Brain microvascular endothelial cell (primary cell): Measurements from ENCODE around the gene SCN4B.

Experiments used
- DNase-seq: peaks from one replicate; pipeline ENCODE4 v3.0.0-alpha.2; 2020
- H3K27ac ChIP-seq: fragments of 250-450 bp; sonication (Bioruptor Pico); 2 replicates; pipeline ENCODE4 v1.5.1; 2020; ENCODE audit warnings: mild to moderate bottlenecking, moderate library complexity
- H3K27me3 ChIP-seq: fragments of 250-450 bp; sonication (Bioruptor Pico); replicated peaks from 2 replicates; pipeline ENCODE4 v1.5.1; 2020; ENCODE audit warnings: mild to moderate bottlenecking
- H3K36me3 ChIP-seq: fragments of 250-450 bp; sonication (Bioruptor Pico); replicated peaks from 2 replicates; pipeline ENCODE4 v1.5.1; 2020; ENCODE audit warnings: mild to moderate bottlenecking
- H3K4me3 ChIP-seq: 2 replicates; pipeline ENCODE4 v1.5.1; 2011; ENCODE audit warnings: low read depth, mild to moderate bottlenecking, control low read depth, low read length, moderate library complexity
- in situ Hi-C: cut with HindIII; loops from 2 replicates; pipeline ENCODE4 v1.10.0; 2017; ENCODE audit warnings: low sequenced_read_pairs, low pct_ligation_motif_present
- TF ChIP-seq, protein P1 (sequence below): IDR thresholded peaks from 2 replicates; pipeline ENCODE4 v1.5.1; 2011; ENCODE audit warnings: low read depth, mild to moderate bottlenecking, moderate library complexity, low read length, control low read depth, inconsistent platforms; ENCODE audit errors: missing control alignments

SCN4B gene

DNA sequence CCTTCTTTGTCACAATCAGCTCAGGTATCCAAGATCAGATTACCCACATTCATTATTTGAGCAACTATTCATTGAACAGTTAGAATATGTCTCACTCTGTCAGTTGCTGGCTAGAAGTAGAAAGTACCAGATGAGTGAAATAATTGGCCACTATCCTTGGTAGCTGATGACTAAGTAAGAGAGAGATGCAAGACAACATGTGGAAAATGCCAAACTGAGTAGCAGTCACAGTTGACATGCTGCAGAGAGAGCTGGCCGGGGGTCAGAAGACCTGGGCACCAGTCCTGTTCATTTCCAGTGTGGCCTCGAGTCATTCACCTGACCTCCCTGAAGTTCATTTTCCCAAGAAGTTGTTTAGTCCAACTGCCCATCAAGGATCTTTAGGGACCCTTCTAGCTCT, 43.4 kb downstream of the SCN4B start:
- TF ChIP-seq, protein P1, sequence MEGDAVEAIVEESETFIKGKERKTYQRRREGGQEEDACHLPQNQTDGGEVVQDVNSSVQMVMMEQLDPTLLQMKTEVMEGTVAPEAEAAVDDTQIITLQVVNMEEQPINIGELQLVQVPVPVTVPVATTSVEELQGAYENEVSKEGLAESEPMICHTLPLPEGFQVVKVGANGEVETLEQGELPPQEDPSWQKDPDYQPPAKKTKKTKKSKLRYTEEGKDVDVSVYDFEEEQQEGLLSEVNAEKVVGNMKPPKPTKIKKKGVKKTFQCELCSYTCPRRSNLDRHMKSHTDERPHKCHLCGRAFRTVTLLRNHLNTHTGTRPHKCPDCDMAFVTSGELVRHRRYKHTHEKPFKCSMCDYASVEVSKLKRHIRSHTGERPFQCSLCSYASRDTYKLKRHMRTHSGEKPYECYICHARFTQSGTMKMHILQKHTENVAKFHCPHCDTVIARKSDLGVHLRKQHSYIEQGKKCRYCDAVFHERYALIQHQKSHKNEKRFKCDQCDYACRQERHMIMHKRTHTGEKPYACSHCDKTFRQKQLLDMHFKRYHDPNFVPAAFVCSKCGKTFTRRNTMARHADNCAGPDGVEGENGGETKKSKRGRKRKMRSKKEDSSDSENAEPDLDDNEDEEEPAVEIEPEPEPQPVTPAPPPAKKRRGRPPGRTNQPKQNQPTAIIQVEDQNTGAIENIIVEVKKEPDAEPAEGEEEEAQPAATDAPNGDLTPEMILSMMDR, result no peak
- H3K4me3 ChIP-seq, result no peak overlapping the region
- no peak overlapping the region for H3K27ac ChIP-seq
- no peak for DNase-seq
- H3K36me3 ChIP-seq, result no peaks in the 10 kb centered on the region
- no peaks in the 10 kb centered on the region for H3K27me3 ChIP-seq
- in situ Hi-C loops, result no loop called here

DNA sequence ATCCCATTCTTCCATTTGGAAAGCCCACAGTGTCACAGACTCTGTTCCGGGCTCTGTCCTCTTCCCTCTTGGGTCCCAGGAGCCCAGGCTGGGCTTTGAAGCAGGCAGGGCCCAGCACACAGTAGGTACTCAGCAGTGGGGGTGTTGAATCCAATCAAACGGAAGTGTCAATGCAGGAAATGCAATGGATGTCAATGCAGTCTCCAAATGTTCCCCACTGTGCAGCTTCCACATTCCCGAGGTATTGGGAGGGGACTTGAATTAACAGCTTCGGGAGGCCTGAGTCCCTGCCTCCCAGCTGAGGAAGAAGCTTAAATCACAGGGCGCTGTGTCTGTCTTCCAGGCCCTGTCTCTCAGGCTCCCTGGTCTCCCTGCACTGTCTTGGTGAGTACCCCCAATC, 44.1 kb downstream of the SCN4B start:
- Histone ChIP-seq H3K4me3 (no peak overlapping the region), H3K27me3 (no peaks in the 10 kb centered on the region), H3K36me3 (no peaks in the 10 kb centered on the region), H3K27ac (no peak overlapping the region)
- in situ Hi-C loops, result no loop called here
- TF ChIP-seq, protein P1, result no peak
- no peak for DNase-seq

DNA sequence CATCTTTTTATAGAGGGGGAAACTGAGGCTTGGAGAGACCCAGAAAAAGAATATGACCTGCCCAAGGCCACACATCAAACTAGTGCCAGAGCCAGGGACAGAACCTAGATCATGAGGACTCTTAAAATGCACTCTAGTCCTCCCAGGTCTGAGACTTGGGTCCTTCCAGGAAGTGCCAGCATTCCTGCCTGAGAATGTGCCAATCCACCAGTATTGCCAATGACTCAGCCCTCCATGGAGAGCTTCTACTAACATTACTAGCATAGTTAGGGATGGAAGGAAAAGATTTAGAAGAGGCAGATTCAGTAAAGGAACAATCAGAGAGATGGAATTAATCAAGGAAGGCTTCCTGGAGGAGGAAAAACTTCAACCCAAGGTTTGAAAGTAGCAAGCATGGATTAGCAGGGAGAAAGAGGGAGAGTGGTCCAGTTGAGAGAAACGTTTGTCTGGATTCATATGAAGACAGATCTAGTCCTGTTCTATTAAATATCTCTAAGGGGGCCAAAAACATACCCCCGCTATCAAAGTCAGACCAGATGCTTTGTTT, 45.8 kb downstream of the SCN4B start:
- DNase-seq, result no peak
- TF ChIP-seq, protein P1, result no peak
- in situ Hi-C loops, result no loop called here
- no peak overlapping the region for H3K4me3 ChIP-seq
- no peaks in the 10 kb centered on the region for H3K27me3 ChIP-seq
- H3K36me3 ChIP-seq, result no peaks in the 10 kb centered on the region
- H3K27ac ChIP-seq, result no peak overlapping the region

DNA sequence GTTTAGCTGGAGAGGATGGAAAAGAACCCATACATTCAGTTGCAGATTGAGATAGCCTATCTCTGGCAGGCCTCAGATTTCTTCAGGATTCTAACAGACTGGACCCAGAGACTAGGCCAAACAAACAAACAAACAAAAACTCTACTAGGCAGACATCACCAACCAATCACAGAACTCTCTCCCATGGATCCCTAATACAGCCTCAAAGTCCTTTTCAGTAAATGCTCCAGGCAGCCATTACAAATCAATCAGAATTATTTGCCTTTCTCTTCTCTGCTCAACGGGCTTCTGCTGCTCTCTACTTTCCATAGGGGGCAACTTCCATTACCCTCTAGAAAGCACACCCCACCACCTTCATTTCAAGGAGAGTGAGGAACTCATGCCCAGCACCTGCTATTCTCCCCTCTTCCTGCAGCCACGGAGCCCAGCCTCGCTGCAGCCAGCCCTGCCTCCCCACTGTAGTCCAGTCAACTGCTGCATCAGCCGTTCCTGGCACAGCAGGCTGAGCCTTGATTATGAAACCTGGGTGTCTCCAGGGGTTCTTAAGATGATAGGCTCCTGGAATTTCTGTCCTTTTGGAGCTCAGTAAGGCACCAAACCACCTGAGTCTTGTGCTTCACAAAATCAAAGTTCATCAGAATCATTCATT, 46.8 kb downstream of the SCN4B start:
- Histone ChIP-seq H3K36me3 (no peaks in the 10 kb centered on the region), H3K4me3 (no peak overlapping the region), H3K27me3 (no peaks in the 10 kb centered on the region), H3K27ac (no peak overlapping the region)
- TF ChIP-seq, protein P1, result no peak
- in situ Hi-C loops, result no loop called here
- DNase-seq, result no peak

DNA sequence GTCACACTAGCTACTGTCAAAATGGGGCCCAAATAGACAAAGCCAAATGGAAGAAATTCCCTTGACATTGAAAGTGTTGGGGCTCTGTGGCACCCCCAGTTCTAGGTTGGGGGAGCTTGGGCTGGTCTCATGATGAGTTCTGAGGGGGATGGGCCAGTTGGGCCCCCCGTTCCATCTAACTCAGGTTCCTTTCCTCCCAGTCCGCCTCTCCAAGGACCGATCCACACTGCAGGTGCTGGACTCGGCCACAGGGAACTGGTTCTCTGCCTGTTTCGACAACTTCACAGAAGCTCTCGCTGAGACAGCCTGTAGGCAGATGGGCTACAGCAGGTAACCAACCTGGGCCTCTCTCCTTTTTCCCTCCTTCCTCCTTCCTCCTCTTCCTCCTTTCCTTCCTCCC, 48.1 kb downstream of the SCN4B start:
- Histone ChIP-seq H3K4me3 (no peak overlapping the region), H3K27me3 (no peaks in the 10 kb centered on the region), H3K36me3 (no peaks in the 10 kb centered on the region), H3K27ac (no peak overlapping the region)
- TF ChIP-seq, protein P1, result no peak
- in situ Hi-C loops, result no loop called here
- DNase-seq, result no peak

DNA sequence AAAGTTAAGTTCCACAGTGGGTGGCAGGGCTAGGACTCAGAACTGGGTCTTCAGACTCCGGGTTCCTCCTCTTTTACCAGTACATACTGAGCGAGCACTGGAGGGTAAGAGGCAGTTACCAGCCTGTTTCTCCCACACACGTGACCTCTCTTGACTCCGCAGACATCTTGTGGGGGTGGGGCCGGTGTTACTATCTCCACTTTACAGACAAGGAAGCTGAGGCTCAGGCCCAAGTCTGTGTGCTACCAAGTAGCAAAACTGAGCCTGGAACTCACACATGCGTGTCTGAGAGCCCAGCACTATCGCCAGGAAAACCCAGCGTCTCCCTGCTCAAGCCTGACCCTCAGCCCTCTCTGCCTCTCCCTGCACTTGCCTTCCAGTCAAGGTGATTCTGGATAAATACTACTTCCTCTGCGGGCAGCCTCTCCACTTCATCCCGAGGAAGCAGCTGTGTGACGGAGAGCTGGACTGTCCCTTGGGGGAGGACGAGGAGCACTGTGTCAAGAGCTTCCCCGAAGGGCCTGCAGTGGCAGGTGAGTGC, 49.8 kb downstream of the SCN4B start:
- no peak for DNase-seq
- Histone ChIP-seq H3K36me3 (no peaks in the 10 kb centered on the region), H3K27me3 (no peaks in the 10 kb centered on the region), H3K4me3 (no peak overlapping the region), H3K27ac (no peak overlapping the region)
- in situ Hi-C loops, result no loop called here
- TF ChIP-seq, protein P1, result no peak
